H9 (cell line): ENCODE measurements around the gene ZMIZ1. TPM values are rescaled to one million over a fixed set of nuclear protein-coding genes. Genes with fewer than 3 reads are reported as not detected.

Experiments
- DNase-seq: peaks from one replicate; pipeline ENCODE4 v3.0.0-alpha.2; 2017
- H2AFZ ChIP-seq: one replicate; pipeline ENCODE4 v1.6.1; 2013; ENCODE audit warnings: mild to moderate bottlenecking, low read length, control low read depth, moderate library complexity
- H2AK5ac ChIP-seq: 2 replicates; pipeline ENCODE4 v1.6.1; 2013; ENCODE audit warnings: low read length, control low read depth, mixed read lengths; ENCODE audit not compliant: insufficient read length
- H2BK120ac ChIP-seq: one replicate; pipeline ENCODE4 v1.6.1; 2013; ENCODE audit warnings: low read depth, mild to moderate bottlenecking, low read length, control low read depth, inconsistent platforms; ENCODE audit not compliant: poor library complexity, severe bottlenecking
- H2BK12ac ChIP-seq: 2 replicates; pipeline ENCODE4 v1.6.1; 2013; ENCODE audit warnings: low read length, control low read depth, mixed read lengths, low read depth; ENCODE audit not compliant: insufficient read length
- H2BK15ac ChIP-seq: 2 replicates; pipeline ENCODE4 v1.6.1; 2013; ENCODE audit warnings: low read depth, low read length, control low read depth
- H2BK20ac ChIP-seq: one replicate; pipeline ENCODE4 v1.6.1; 2013; ENCODE audit warnings: low read depth, mild to moderate bottlenecking, low read length, control low read depth, inconsistent platforms; ENCODE audit not compliant: poor library complexity, severe bottlenecking
- H2BK5ac ChIP-seq: 2 replicates; pipeline ENCODE4 v1.6.1; 2013; ENCODE audit warnings: low read length, control low read depth, mixed read lengths; ENCODE audit not compliant: insufficient read length
- H3K14ac ChIP-seq: 2 replicates; pipeline ENCODE4 v1.6.1; 2013; ENCODE audit warnings: low read length, control low read depth; ENCODE audit not compliant: insufficient read depth
- H3K18ac ChIP-seq: 2 replicates; pipeline ENCODE4 v1.6.1; 2013; ENCODE audit warnings: low read depth, mild to moderate bottlenecking, mixed read lengths, low read length, control low read depth; ENCODE audit not compliant: insufficient read length
- H3K23ac ChIP-seq: 2 replicates; pipeline ENCODE4 v1.6.1; 2013; ENCODE audit warnings: low read length, control low read depth, mixed read lengths, low read depth; ENCODE audit not compliant: insufficient read length
- H3K23me2 ChIP-seq: 2 replicates; pipeline ENCODE4 v1.6.1; 2013; ENCODE audit warnings: low read depth, mild to moderate bottlenecking, mixed read lengths, low read length, control low read depth; ENCODE audit not compliant: insufficient read length, poor library complexity, severe bottlenecking
- H3K27ac ChIP-seq: 2 replicates; pipeline ENCODE4 v1.5.1; 2013; ENCODE audit warnings: low read length, control low read depth, mixed read lengths, low read depth; ENCODE audit not compliant: insufficient read length
- H3K27me3 ChIP-seq: 2 replicates; pipeline ENCODE4 v1.6.1; 2013; ENCODE audit warnings: low read length, control low read depth, inconsistent platforms; ENCODE audit not compliant: insufficient read depth
- H3K4ac ChIP-seq: 2 replicates; pipeline ENCODE4 v1.6.1; 2013; ENCODE audit warnings: low read depth, mild to moderate bottlenecking, control low read depth, inconsistent platforms, low read length, moderate library complexity
- H3K4me1 ChIP-seq: 2 replicates; pipeline ENCODE4 v1.6.1; 2013; ENCODE audit warnings: low read length, control low read depth, inconsistent platforms; ENCODE audit not compliant: insufficient read depth
- H3K4me2 ChIP-seq: 2 replicates; pipeline ENCODE4 v1.6.1; 2013; ENCODE audit warnings: low read length, control low read depth, mixed read lengths; ENCODE audit not compliant: insufficient read length, insufficient read depth
- H3K56ac ChIP-seq: 2 replicates; pipeline ENCODE4 v1.6.1; 2013; ENCODE audit warnings: low read depth, mild to moderate bottlenecking, mixed read lengths, low read length, control low read depth; ENCODE audit not compliant: insufficient read length
- H3K79me1 ChIP-seq: 2 replicates; pipeline ENCODE4 v1.6.1; 2013; ENCODE audit warnings: low read depth, mild to moderate bottlenecking, moderate library complexity, low read length, control low read depth, inconsistent platforms; ENCODE audit not compliant: insufficient read depth, poor library complexity, severe bottlenecking
- H3K79me2 ChIP-seq: 2 replicates; pipeline ENCODE4 v1.6.1; 2013; ENCODE audit warnings: low read length, control low read depth, inconsistent platforms; ENCODE audit not compliant: insufficient read depth
- H3K9ac ChIP-seq: 2 replicates; pipeline ENCODE4 v1.6.1; 2013; ENCODE audit warnings: low read length, control low read depth, mixed read lengths; ENCODE audit not compliant: insufficient read length; ENCODE audit errors: extremely low read depth
- H3K9me3 ChIP-seq: one replicate; pipeline ENCODE4 v1.6.1; 2013; ENCODE audit warnings: low read depth, low read length, inconsistent platforms; ENCODE audit not compliant: control insufficient read depth
- H3T11ph ChIP-seq: one replicate; pipeline ENCODE4 v1.6.1; 2013; ENCODE audit warnings: mild to moderate bottlenecking, low read length, control low read depth, inconsistent platforms
- H4K20me1 ChIP-seq: one replicate; pipeline ENCODE4 v1.6.1; 2013; ENCODE audit not compliant: control insufficient read depth, insufficient read length, insufficient read depth
- H4K5ac ChIP-seq: 2 replicates; pipeline ENCODE4 v1.6.1; 2013; ENCODE audit warnings: low read depth, mild to moderate bottlenecking, mixed read lengths, low read length, control low read depth; ENCODE audit not compliant: insufficient read length
- H4K8ac ChIP-seq: replicated peaks from 2 replicates; pipeline ENCODE4 v1.6.1; 2013; ENCODE audit warnings: low read length, control low read depth, mixed read lengths, low read depth; ENCODE audit not compliant: insufficient read length
- H4K91ac ChIP-seq: 2 replicates; pipeline ENCODE4 v1.6.1; 2013; ENCODE audit warnings: low read depth, mild to moderate bottlenecking, moderate library complexity, mixed read lengths, low read length, control low read depth; ENCODE audit not compliant: insufficient read length
- H3K27ac Mint-ChIP-seq, 3 experiments: 2 replicates in 2 of 3; 3 replicates in 1 of 3; pipeline ENCODE4 v1.8.0; 2020 to 2021; ENCODE audit warnings: mixed read lengths in 3 of 3, mild to moderate bottlenecking in 1 of 3, moderate library complexity in 1 of 3
- H3K27me3 Mint-ChIP-seq: 2 replicates; pipeline ENCODE4 v1.8.0; 2021; ENCODE audit warnings: low read depth, mild to moderate bottlenecking, moderate library complexity, mixed read lengths
- H3K36me3 Mint-ChIP-seq, 3 experiments: 2 replicates in 2 of 3; 3 replicates in 1 of 3; pipeline ENCODE4 v1.8.0; 2020 to 2021; ENCODE audit warnings: low read depth in 3 of 3, mixed read lengths in 3 of 3; ENCODE audit not compliant: insufficient read depth in 1 of 3
- H3K4me1 Mint-ChIP-seq, 2 experiments: 2 replicates each; pipeline ENCODE4 v1.8.0; 2020; ENCODE audit warnings: mixed read lengths in 2 of 2
- H3K4me3 Mint-ChIP-seq, 2 experiments: 2 replicates in 1 of 2; 3 replicates in 1 of 2; pipeline ENCODE4 v1.8.0; 2020 to 2021; ENCODE audit warnings: mild to moderate bottlenecking in 2 of 2, mixed read lengths in 2 of 2, moderate library complexity in 1 of 2
- H3K9me3 Mint-ChIP-seq, 2 experiments: 2 replicates in 1 of 2; 3 replicates in 1 of 2; pipeline ENCODE4 v1.8.0; 2020; ENCODE audit warnings: mild to moderate bottlenecking in 2 of 2, mixed read lengths in 2 of 2, moderate library complexity in 1 of 2
- CTCF ChIP-seq: fragments of 200-600 bp; sonication (generic); conservative IDR thresholded peaks from 3 replicates; pipeline ENCODE4 v1.8.0; 2021; ENCODE audit warnings: antibody characterized with exemption, mild to moderate bottlenecking
- WGBS: extraction: QIAGEN DNeasy Blood & Tissue Kit; methylation state at CpG from one replicate; pipeline ENCODE4 v1.1.7; 2013; ENCODE audit warnings: missing lambda C conversion rate, low lambda C conversion rate, mixed read lengths; ENCODE audit not compliant: insufficient read length; ENCODE audit errors: extremely low coverage; 5-methylcytosine and 5-hydroxymethylcytosine counted together
- total RNA-seq: library from RNA; stranded (reverse); gene quantifications from 2 replicates; pipeline ENCODE4 v1.2.1, GENCODE V29; 2021

Gene ZMIZ1
- total RNA-seq, 1 experiment from 2014 or later = 36.9 TPM

GRCh38 chr10:79058899-79059841 lies 9.6 kb upstream of the ZMIZ1 start:
- no peaks in the 10 kb centered on the region for H3K79me2 ChIP-seq
- no peak for DNase-seq
- no peak overlapping the region for H2BK5ac ChIP-seq
- no peak overlapping the region for H3T11ph ChIP-seq
- no peak overlapping the region for H3K23ac ChIP-seq
- H3K9me3 Mint-ChIP-seq = no peaks in the 10 kb centered on the region; a peak in 2 of 5 replicates
- H3K14ac ChIP-seq = no peak overlapping the region
- no peak overlapping the region for H2BK15ac ChIP-seq
- no peak overlapping the region for H3K27ac ChIP-seq
- H3K23me2 ChIP-seq = no peaks in the 10 kb centered on the region
- H4K91ac ChIP-seq = no peak overlapping the region
- H2BK120ac ChIP-seq = no peak overlapping the region
- no peak overlapping the region for H4K5ac ChIP-seq
- no CpG with 5 or more reads among the region's 10 CpGs for WGBS
- H3K9ac ChIP-seq = no peak overlapping the region
- no peak overlapping the region for H2BK12ac ChIP-seq
- H2AK5ac ChIP-seq = no peak overlapping the region
- no peaks in the 10 kb centered on the region for H3K9me3 ChIP-seq
- H3K27me3 Mint-ChIP-seq = peaks cover 64% of the 10 kb centered on the region
- H3K4me1 Mint-ChIP-seq = peaks cover 16 to 28% of the 10 kb centered on the region in 2 experiments
- H4K8ac ChIP-seq = no peak overlapping the region
- no peak overlapping the region for H2AFZ ChIP-seq
- no peak overlapping the region for H3K18ac ChIP-seq
- no peaks in the 10 kb centered on the region; the same call in 1 of the 2 replicates for H3K27me3 ChIP-seq
- H3K4me3 Mint-ChIP-seq = no peak overlapping the region
- no peaks in the 10 kb centered on the region for H4K20me1 ChIP-seq
- TF ChIP-seq CTCF = no peak
- no peaks in the 10 kb centered on the region for H3K36me3 Mint-ChIP-seq
- H3K4ac ChIP-seq = no peak overlapping the region
- H3K27ac Mint-ChIP-seq = no peak overlapping the region
- H3K4me2 ChIP-seq = no peak overlapping the region
- no peak overlapping the region for H2BK20ac ChIP-seq
- peaks cover 8% of the 10 kb centered on the region; the same call in 1 of the 2 replicates for H3K4me1 ChIP-seq
- no peaks in the 10 kb centered on the region for H3K79me1 ChIP-seq
- no peak overlapping the region for H3K56ac ChIP-seq
